ENCODE results near the gene GLUD1.

DNA sequence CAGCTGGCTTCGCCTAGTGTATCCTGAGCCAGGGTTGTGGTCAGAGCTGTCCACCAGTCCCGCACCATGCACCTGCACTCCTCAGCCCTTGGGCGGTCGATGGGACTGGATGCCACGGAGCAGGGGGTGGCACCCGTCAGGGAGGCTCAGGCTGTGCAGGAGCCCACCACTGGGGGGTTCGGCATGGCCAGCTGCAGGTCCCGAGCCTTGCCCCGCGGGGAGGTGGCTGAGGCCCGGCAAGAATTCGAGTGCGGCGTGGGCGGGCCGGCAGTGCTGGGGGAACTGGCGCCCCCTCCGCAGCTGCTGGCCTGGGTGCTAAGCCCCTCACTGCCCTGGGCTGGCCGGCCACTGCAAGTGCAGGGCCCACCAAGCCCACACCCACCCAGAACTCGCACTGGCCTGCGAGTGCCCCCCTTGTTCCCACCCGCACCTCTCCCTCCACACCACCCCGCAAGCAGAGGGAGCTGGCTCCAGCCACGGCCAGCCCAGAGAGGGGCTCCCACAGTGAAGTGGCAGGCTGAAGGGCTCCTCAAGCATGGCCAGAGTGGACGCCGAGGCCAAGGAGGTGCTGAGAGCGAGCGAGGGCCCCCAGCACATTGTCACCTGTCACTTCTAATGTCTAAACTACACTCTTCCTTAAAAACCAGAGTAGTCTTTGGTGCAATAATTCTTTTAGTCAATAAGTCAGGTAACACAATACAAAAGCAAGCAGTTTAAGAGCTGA is 63.6 kb downstream of the GLUD1 start:
- TF ChIP-seq, protein P1, sequence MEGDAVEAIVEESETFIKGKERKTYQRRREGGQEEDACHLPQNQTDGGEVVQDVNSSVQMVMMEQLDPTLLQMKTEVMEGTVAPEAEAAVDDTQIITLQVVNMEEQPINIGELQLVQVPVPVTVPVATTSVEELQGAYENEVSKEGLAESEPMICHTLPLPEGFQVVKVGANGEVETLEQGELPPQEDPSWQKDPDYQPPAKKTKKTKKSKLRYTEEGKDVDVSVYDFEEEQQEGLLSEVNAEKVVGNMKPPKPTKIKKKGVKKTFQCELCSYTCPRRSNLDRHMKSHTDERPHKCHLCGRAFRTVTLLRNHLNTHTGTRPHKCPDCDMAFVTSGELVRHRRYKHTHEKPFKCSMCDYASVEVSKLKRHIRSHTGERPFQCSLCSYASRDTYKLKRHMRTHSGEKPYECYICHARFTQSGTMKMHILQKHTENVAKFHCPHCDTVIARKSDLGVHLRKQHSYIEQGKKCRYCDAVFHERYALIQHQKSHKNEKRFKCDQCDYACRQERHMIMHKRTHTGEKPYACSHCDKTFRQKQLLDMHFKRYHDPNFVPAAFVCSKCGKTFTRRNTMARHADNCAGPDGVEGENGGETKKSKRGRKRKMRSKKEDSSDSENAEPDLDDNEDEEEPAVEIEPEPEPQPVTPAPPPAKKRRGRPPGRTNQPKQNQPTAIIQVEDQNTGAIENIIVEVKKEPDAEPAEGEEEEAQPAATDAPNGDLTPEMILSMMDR (IDR thresholded peaks at IDR 0.05): no peak
- no peak for TF ChIP-seq POLR2A (IDR thresholded peaks at IDR 0.05)
- no peak for TF ChIP-seq POLR2AphosphoS5 (IDR thresholded peaks at IDR 0.05)
